CD4-positive, alpha-beta memory T cell (primary cell): ENCODE data around the gene RPL3. TPM values are rescaled to one million over a fixed set of nuclear protein-coding genes. Genes with fewer than 3 reads are reported as not detected.
"Not testable (repeated sequence)": the region's sequence is repeated elsewhere in the genome, so short reads cannot be mapped to it uniquely, and the experiment has no call there.

ENCODE experiments used
- CTCF ChIA-PET: fragments of 350-600 bp; sonication (Branson Sonifier 250); formaldehyde crosslinking; loops from one replicate; lab custom pipeline; 2021; ENCODE audit warnings: inconsistent platforms; ENCODE audit not compliant: partially characterized antibody; lab: Charles Lee
- POLR2A ChIA-PET: fragments of 350-600 bp; sonication (Branson Sonifier 250); formaldehyde crosslinking; loops from one replicate; lab custom pipeline; 2021; ENCODE audit not compliant: partially characterized antibody; lab: Charles Lee
- DNase-seq, 5 donors: peaks; one replicate each; pipeline versions ENCODE4 v3.0.0 to v3.0.0-alpha.2; 2020 to 2022; ENCODE audit warnings: mixed read lengths in 1 of 5
- H3K27ac ChIP-seq: one replicate; pipeline ENCODE4 v1.7.0; 2013; ENCODE audit warnings: low read depth, low read length
- H3K27me3 ChIP-seq: 2 replicates; pipeline ENCODE4 v1.7.0; 2013; ENCODE audit warnings: mild to moderate bottlenecking, low read length, moderate library complexity; ENCODE audit not compliant: insufficient read depth
- H3K36me3 ChIP-seq: 2 replicates; pipeline ENCODE4 v1.7.0; 2013; ENCODE audit warnings: mild to moderate bottlenecking, low read length, moderate library complexity; ENCODE audit not compliant: insufficient read depth
- H3K4me1 ChIP-seq: 2 replicates; pipeline ENCODE4 v1.7.0; 2013; ENCODE audit warnings: mild to moderate bottlenecking, low read length, moderate library complexity; ENCODE audit not compliant: insufficient read depth
- H3K4me3 ChIP-seq, 2 donors: one replicate each; pipeline ENCODE4 v1.7.0; 2013; ENCODE audit warnings: low read length in 2 of 2, mild to moderate bottlenecking in 1 of 2
- H3K9me3 ChIP-seq, 2 donors: one replicate each; pipeline ENCODE4 v1.7.0; 2013; ENCODE audit warnings: low read length in 2 of 2, control low read depth in 1 of 2; ENCODE audit not compliant: control insufficient read depth in 1 of 2
- H3K27ac Mint-ChIP-seq, 7 donors: one replicate each; pipeline ENCODE4 v1.8.0; 2020 to 2021; ENCODE audit warnings: mixed read lengths in 7 of 7, mild to moderate bottlenecking in 6 of 7, inconsistent platforms in 3 of 7, moderate library complexity in 3 of 7
- H3K27me3 Mint-ChIP-seq, 2 donors: one replicate each; pipeline ENCODE4 v1.8.0; 2020 to 2021; ENCODE audit warnings: mixed read lengths in 2 of 2
- H3K36me3 Mint-ChIP-seq, 2 donors: one replicate each; pipeline ENCODE4 v1.8.0; 2020 to 2021; ENCODE audit warnings: mixed read lengths in 2 of 2, inconsistent platforms in 1 of 2, mild to moderate bottlenecking in 1 of 2
- H3K4me1 Mint-ChIP-seq, 4 donors: one replicate each; pipeline ENCODE4 v1.8.0; 2020 to 2021; ENCODE audit warnings: mixed read lengths in 4 of 4, mild to moderate bottlenecking in 1 of 4
- H3K4me3 Mint-ChIP-seq, 8 donors: one replicate each; pipeline ENCODE4 v1.8.0; 2020 to 2021; ENCODE audit warnings: mixed read lengths in 8 of 8, mild to moderate bottlenecking in 7 of 8, moderate library complexity in 6 of 8, inconsistent platforms in 3 of 8
- H3K9me3 Mint-ChIP-seq, 8 donors: one replicate each; pipeline ENCODE4 v1.8.0; 2020 to 2021; ENCODE audit warnings: mixed read lengths in 8 of 8, mild to moderate bottlenecking in 5 of 8, inconsistent platforms in 3 of 8, moderate library complexity in 1 of 8
- intact Hi-C: fragments of 100-400 bp; cut with micrococcal nuclease; formaldehyde crosslinking; loops from one replicate; pipeline ENCODE4 v1.15.1; 2023
- polyA plus RNA-seq, 2 donors: library from polyadenylated mRNA; unstranded; fragments of 300-500 nt; fragmentation: Illumina TruSeq; gene quantifications; one replicate each; pipeline ENCODE4 v1.2.3, GENCODE V29; 2021
- total RNA-seq, 2 experiments: library from RNA; stranded (reverse); gene quantifications; one replicate each; pipeline ENCODE4 v1.2.3, GENCODE V29; 2021

Gene RPL3
- total and polyA plus RNA-seq, 4 experiments from 2014 or later = 3,292 to 4,075 (median 3,564) TPM

- H3K27me3 ChIP-seq, H3K4me3 ChIP-seq, H3K27me3 Mint-ChIP-seq, H3K36me3 Mint-ChIP-seq, H3K9me3 ChIP-seq, DNase-seq, intact Hi-C loops, H3K9me3 Mint-ChIP-seq, H3K4me1 Mint-ChIP-seq, H3K27ac ChIP-seq, H3K36me3 ChIP-seq, H3K4me1 ChIP-seq, POLR2A ChIA-PET, H3K4me3 Mint-ChIP-seq: not testable (repeated sequence)
- H3K27ac Mint-ChIP-seq = peak overlapping the region in 1 of 7 donors; percentile 5
- CTCF ChIA-PET = interaction anchor here (1.2 kb wide), 1 partner anchor 158 kb away, joined by 4 read pairs; no protein-coding TSS in a partner anchor
Measured at GRCh38 chr22:39358197-39358596, 38.8 kb upstream of the RPL3 start.

GRCh38 chr22:39357110-39358108, 38.0 kb upstream of the RPL3 start:
- H3K36me3 ChIP-seq, DNase-seq, H3K27me3 ChIP-seq, H3K4me3 Mint-ChIP-seq, H3K27ac ChIP-seq, intact Hi-C loops, H3K9me3 Mint-ChIP-seq, H3K9me3 ChIP-seq, H3K4me1 Mint-ChIP-seq, H3K36me3 Mint-ChIP-seq, H3K27me3 Mint-ChIP-seq, H3K27ac Mint-ChIP-seq, H3K4me3 ChIP-seq, POLR2A ChIA-PET, H3K4me1 ChIP-seq: not testable (repeated sequence)
- CTCF ChIA-PET = interaction anchor here (1.2 kb wide), 1 partner anchor 159 kb away, joined by 4 read pairs; no protein-coding TSS in a partner anchor

- Histone ChIP-seq H3K4me3 (no peak overlapping the region), H3K27ac (no peak overlapping the region), H3K36me3 (no peaks in the 10 kb centered on the region), H3K27me3 (no peaks in the 10 kb centered on the region), H3K9me3 (no peaks in the 10 kb centered on the region), H3K4me1 (no peaks in the 10 kb centered on the region)
- H3K9me3 Mint-ChIP-seq = no peaks in the 10 kb centered on the region
- H3K36me3 Mint-ChIP-seq = no peaks in the 10 kb centered on the region
- ChIA-PET POLR2A (no interaction called here), CTCF (no interaction called here)
- no peak overlapping the region for H3K27ac Mint-ChIP-seq
- intact Hi-C loops = no loop called here
- H3K4me3 Mint-ChIP-seq = no peak overlapping the region
- DNase-seq = no peak
- peaks cover 0 to 5% of the 10 kb centered on the region in 2 donors for H3K27me3 Mint-ChIP-seq
- peaks cover 0 to 5% (median 1%) of the 10 kb centered on the region in 4 donors for H3K4me1 Mint-ChIP-seq
Measured at GRCh38 chr22:39356464-39356863, 37.0 kb upstream of the RPL3 start.

GRCh38 chr22:39355805-39356204, 36.4 kb upstream of the RPL3 start:
- CTCF ChIA-PET, intact Hi-C loops, H3K4me1 Mint-ChIP-seq, H3K27me3 ChIP-seq, H3K9me3 Mint-ChIP-seq, H3K4me1 ChIP-seq, POLR2A ChIA-PET, H3K27ac Mint-ChIP-seq, H3K9me3 ChIP-seq, DNase-seq, H3K27ac ChIP-seq, H3K36me3 ChIP-seq, H3K27me3 Mint-ChIP-seq, H3K4me3 Mint-ChIP-seq, H3K36me3 Mint-ChIP-seq, H3K4me3 ChIP-seq: not testable (repeated sequence)

- Histone ChIP-seq H3K4me1 (peaks cover 4% of the 10 kb centered on the region), H3K9me3 (no peaks in the 10 kb centered on the region), H3K4me3 (no peak overlapping the region), H3K36me3 (no peaks in the 10 kb centered on the region), H3K27ac (no peak overlapping the region), H3K27me3 (no peaks in the 10 kb centered on the region)
- no peaks in the 10 kb centered on the region for H3K36me3 Mint-ChIP-seq
- no peak overlapping the region for H3K4me3 Mint-ChIP-seq
- H3K4me1 Mint-ChIP-seq = peaks cover 0 to 10% (median 4%) of the 10 kb centered on the region in 4 donors
- no peaks in the 10 kb centered on the region for H3K9me3 Mint-ChIP-seq
- peak overlapping the region in 1 of 7 donors; percentile 42 for H3K27ac Mint-ChIP-seq
- no peak for DNase-seq
- ChIA-PET POLR2A (no interaction called here), CTCF (no interaction called here)
- intact Hi-C loops = no loop called here
- peaks cover 7 to 13% of the 10 kb centered on the region in 2 donors for H3K27me3 Mint-ChIP-seq
Measured at GRCh38 chr22:39355080-39355479, 35.7 kb upstream of the RPL3 start.

- peaks cover 3 to 17% (median 6%) of the 10 kb centered on the region in 4 donors for H3K4me1 Mint-ChIP-seq
- H3K36me3 Mint-ChIP-seq = no peaks in the 10 kb centered on the region
- ChIA-PET POLR2A (no interaction called here), CTCF (interaction anchor here (1.9 kb wide), 1 partner anchor 10 kb away, joined by 6 read pairs; no protein-coding TSS in a partner anchor)
- Histone ChIP-seq H3K27me3 (peaks cover 9% of the 10 kb centered on the region), H3K27ac (no peak overlapping the region), H3K4me1 (peaks cover 4% of the 10 kb centered on the region), H3K36me3 (no peaks in the 10 kb centered on the region), H3K9me3 (no peaks in the 10 kb centered on the region), H3K4me3 (no peak overlapping the region)
- H3K27me3 Mint-ChIP-seq = peaks cover 15 to 19% of the 10 kb centered on the region in 2 donors
- no peaks in the 10 kb centered on the region for H3K9me3 Mint-ChIP-seq
- DNase-seq = no peak
- H3K4me3 Mint-ChIP-seq = peak overlapping the region in 1 of 8 donors; percentile 6
- intact Hi-C loops = no loop called here
- H3K27ac Mint-ChIP-seq = no peak overlapping the region
Measured at GRCh38 chr22:39353346-39353745, 33.9 kb upstream of the RPL3 start.

- DNase-seq = no peak
- H3K4me3 Mint-ChIP-seq = no peak overlapping the region
- no peak overlapping the region for H3K27ac ChIP-seq
Measured at GRCh38 chr22:39352306-39352891, 33.0 kb upstream of the RPL3 start.

More at GRCh38 chr22:39352306-39352891, 33.0 kb upstream of the RPL3 start:
- no peaks in the 10 kb centered on the region for H3K36me3 ChIP-seq
- H3K27me3 Mint-ChIP-seq = peaks cover 17 to 19% of the 10 kb centered on the region in 2 donors
- no peaks in the 10 kb centered on the region for H3K9me3 Mint-ChIP-seq
- intact Hi-C loops = no loop called here
- H3K36me3 Mint-ChIP-seq = no peaks in the 10 kb centered on the region
- peaks cover 3 to 17% (median 6%) of the 10 kb centered on the region in 4 donors for H3K4me1 Mint-ChIP-seq
- H3K27me3 ChIP-seq = peaks cover 9% of the 10 kb centered on the region
- H3K9me3 ChIP-seq = no peaks in the 10 kb centered on the region
- H3K4me1 ChIP-seq = peaks cover 4% of the 10 kb centered on the region
- POLR2A ChIA-PET = no interaction called here
- H3K27ac Mint-ChIP-seq = no peak overlapping the region
- CTCF ChIA-PET = no interaction called here
- no peak overlapping the region for H3K4me3 ChIP-seq
